SW480 (cell line): Measurements from ENCODE around the gene CCDC136.

Source experiments
- DNase-seq: peaks from one replicate; pipeline ENCODE4 v3.0.0-alpha.2; 2016; ENCODE audit warnings: low spot score

Gene CCDC136

DNA sequence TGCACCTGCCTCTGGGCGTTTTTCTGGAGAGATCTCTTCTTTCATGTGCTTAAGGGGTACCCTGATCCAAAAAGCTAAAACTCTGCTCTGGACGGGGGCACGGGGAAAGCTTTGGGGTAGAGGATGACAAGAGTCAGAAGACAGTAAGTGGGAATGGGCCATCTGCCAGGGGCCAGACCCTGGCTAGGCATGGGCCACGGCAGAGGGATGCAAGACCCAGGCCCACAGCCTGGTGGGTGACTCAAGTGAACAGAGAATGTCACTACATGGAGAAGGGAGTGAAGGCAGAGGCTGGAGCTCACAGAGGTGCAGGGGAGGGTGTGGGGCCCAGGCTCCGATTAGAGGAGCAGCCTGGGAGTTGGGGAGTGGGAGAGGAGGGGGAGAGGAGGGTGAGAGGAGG is 53.7 kb downstream of the CCDC136 start:
- no peak for DNase-seq

DNA sequence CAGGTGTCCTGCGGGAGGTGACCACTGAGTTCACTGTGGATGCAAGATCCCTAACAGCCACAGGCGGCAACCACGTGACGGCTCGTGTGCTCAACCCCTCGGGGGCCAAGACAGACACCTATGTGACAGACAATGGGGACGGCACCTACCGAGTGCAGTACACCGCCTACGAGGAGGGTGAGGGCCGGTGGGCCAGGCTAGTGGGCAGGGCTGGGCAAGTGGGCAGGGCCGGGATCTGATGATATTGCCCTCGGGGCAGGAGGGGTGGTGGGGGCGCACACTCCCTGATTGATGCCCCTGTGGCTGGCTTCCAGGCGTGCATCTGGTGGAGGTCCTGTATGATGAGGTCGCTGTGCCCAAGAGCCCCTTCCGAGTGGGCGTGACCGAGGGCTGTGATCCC is 54.2 kb downstream of the CCDC136 start:
- DNase-seq = no peak

- DNase-seq = no peak
Measured at GRCh38 chr7:128846781-128847444, 55.1 kb downstream of the CCDC136 start.

GRCh38 chr7:128847721-128848211 is 56.0 kb downstream of the CCDC136 start:
- no peak for DNase-seq

DNA sequence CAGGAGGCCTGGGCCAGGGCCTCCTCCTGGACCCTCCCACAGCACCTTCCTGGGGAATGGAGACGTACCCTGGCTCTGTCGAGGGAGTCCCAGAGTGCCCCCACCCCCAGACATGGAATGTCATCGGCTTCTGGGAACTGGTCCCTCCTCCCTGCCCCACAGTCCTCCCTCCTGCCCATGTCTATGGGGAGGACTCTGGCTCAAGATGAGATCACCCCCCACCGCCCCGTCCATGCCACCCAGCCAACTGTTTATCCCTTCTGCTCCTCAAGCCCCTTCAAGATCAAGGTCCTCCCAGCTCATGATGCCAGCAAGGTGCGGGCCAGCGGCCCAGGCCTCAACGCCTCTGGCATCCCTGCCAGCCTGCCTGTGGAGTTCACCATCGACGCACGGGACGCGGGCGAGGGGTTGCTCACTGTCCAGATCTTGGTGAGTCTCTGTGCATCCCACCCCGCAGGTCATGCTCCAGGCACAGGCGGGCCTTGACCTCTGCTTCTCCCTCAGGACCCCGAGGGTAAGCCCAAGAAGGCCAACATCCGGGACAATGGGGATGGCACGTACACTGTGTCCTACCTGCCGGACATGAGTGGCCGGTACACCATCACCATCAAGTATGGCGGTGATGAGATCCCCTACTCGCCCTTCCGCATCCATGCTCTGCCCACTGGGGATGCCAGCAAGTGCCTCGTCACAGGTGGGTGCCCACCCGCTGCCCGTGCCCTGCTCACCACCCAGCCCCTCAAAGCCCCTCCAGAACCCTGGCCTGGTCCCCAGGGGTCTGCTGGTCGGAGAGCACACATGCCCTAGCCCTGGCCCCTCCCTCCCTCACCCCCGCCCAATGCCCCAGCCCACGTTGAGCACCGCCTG is 56.8 kb downstream of the CCDC136 start:
- no peak for DNase-seq

GRCh38 chr7:128849156-128849515 is 57.4 kb downstream of the CCDC136 start:
- no peak for DNase-seq

DNA sequence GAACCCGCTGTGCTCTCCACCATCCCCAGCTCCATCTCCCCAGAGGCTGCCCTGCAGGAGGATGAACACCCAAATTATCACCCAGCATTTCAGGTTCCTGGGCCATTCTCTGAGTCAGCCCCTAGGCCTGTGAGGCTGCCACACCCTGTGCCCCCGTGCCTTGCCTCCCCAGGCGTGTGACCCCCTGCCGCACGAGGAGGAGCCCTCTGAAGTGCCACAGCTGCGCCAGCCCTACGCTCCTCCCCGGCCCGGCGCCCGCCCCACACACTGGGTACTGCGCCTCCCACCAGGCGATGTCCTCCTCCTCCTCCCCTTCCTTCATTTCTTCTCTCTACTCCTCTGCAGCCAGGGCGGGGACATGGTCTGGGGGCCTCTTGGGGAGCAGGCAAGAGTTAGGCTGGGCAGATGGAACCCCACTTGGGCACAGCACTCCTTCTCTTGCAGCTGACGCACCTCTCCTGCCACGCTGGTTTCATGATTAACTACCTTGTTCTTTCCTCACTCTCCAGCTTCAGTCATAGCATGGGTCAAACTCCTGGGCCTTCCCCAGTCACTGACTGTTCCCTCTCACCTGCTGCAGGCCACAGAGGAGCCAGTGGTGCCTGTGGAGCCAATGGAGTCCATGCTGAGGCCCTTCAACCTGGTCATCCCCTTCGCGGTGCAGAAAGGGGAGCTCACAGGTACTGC is 58.2 kb downstream of the CCDC136 start:
- DNase-seq = no peak

GRCh38 chr7:128852537-128853254 is 60.9 kb downstream of the CCDC136 start:
- DNase-seq = no peak

- no peak for DNase-seq
Measured at GRCh38 chr7:128853799-128854198, 62.0 kb downstream of the CCDC136 start.

DNA sequence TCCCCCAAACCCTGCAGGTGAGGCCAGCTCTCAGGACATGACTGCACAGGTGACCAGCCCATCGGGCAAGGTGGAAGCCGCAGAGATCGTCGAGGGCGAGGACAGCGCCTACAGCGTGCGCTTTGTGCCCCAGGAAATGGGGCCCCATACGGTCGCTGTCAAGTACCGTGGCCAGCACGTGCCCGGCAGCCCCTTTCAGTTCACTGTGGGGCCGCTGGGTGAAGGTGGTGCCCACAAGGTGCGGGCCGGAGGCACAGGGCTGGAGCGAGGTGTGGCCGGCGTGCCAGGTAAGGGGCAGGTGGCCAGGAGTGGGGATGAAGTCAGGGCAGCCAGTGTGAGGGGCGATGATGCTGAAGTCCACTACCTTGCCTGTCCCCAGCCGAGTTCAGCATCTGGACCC is 62.6 kb downstream of the CCDC136 start:
- no peak for DNase-seq

DNA sequence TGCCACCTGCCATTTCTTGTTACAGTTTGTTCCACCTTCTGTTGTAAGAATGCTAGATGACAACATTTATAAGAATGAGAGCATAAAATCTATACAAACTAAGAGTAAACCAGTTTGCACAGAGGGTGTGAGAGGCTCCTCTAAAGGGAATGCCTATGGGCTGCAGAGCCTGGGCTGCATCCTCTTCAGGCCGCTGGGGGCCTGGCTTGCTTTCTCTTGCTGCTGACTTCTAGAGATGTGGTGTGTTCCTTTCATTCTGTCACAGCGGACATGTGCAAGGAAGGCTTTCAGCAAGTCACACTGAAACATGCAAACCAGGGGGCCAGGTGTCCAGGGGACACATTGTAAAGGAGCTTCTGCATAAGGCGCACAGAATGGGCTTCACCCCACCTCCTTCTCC is 63.8 kb downstream of the CCDC136 start:
- no peak for DNase-seq

GRCh38 chr7:128856001-128856718 is 64.4 kb downstream of the CCDC136 start:
- no peak for DNase-seq

DNA sequence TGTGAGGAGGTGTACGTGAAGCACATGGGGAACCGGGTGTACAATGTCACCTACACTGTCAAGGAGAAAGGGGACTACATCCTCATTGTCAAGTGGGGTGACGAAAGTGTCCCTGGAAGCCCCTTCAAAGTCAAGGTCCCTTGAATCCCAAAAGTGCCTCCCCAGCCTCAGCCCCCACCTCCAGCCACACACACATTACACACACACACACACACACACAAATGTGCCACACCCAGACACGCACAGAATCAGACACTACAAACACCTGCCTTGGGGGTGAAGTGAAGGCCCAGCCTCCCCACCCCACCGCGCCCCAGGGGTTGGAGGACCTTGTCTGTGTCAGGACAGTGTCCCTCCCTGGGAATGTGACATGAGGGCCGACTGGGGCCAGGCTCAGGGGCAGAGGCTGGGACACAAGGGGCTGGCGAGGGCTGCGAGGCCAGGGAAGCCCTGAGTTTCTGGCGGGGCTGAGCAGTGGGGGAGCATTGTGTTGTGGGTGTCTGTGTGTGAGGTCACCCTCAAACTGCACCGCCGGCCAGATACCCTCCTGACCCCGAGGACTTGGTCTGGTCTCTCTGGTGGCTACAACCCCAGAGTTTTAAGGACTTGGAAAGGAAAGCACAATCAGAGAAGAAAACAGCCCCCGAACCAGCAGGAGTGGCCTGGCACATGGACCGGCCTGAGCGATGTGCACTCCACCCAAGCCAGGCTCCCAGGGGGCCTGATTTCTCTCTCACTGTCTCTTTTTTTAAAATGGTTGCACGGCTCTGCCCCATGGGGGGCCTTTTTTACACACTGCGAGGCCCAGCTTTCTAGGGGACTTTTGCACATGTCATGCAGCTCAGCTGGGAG is 66.8 kb downstream of the CCDC136 start:
- DNase-seq = no peak

DNA sequence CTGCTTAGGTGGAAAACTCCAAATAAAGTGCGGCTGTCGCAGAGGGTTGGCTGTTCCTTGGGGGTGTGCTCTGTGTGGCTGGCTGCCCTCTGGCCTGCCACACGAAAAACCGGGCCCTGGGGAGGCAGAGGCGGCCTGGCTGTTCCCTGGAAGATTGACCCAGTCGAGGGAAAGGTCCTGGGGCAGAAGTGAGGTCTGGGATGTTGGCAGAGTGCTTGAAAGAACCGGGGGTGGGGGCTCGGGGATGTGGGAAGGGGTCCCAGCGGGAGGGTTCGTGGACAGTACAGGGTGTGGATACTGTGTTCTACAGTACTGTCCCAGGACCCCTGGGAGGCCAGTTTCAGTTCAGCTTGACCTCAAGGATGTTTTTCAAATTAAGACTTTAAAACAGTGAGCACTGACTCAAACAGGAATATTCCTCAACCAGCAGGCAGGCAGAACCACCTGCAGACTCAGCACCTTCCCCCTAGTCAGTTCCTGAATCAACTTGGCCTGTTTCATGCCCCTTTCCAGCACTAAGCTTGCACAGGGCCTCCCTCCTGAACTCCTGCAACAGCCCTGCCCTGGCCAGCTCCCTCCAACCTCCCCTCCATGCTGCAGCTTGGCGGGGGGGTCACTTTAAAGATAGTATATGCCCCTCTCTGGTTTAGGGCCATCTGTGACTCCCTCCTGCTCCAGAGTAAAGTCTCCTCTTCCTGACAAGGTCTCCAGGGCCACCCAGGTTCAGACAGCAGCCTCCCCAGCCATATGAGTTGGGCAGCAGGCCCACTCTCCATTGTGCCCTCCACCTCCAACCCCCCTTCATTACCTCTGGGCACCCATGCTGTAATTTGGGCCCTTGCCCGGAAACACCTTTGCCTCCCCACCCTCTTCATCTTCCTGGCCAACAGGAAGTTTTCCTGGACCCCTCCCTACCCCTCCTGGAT is 67.7 kb downstream of the CCDC136 start:
- DNase-seq = no peak

DNA sequence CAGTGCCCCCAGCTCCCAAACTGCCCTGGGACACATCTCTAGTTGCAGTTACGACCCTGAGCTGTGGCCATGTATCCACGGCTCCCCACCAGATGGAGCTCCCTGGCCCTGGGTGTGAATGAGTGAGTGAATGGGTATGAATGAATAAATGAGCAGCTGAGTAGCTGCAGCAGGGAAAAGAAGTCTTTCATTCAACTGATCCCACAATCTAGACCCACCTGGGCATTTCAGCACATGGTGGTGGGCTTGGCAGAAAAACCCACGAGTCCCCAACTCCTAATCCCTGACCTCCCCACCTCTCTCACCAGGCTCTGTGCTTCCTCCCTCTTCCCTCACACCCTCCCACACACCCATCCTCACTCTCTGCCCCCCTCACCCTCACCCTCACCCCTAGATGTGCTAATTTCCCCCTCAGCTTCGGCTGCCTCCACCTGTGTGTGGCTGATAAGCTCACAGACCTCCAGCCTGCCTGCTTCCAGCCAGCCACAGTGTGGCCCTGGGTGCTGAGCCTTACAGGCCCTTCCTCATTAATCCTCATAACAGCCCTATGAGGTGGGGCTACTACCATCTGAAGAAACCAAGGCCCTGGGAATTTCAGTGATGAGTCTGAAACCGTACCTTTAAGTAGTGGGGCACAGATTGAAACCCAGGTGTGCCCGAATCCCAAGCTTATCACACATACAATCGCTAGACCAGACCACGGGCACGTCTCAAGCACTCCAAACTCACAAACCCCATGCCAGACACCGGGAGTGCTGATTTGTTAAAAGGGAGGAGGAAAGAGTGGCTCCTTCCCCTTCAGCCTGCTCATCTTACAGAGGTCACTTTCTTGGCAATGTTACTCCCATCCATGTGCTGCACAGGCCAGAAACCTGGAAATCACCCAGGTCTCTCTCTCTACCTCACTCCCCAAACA is 68.6 kb downstream of the CCDC136 start:
- no peak for DNase-seq

- DNase-seq = no peak
Measured at GRCh38 chr7:128861957-128862570, 70.3 kb downstream of the CCDC136 start.

GRCh38 chr7:128862571-128863432 is 71.0 kb downstream of the CCDC136 start, which contains the start of gene ATP6V1F:
Gene ATP6V1F, plus strand, starts transcription at chr7:128862856. Its CDS starts 49 bp downstream, at chr7:128862905.
- peak; percentile 95 for DNase-seq
